GM12873 (cell line): ENCODE results near the gene STEAP1.

Experiments
- TF ChIP-seq, protein P1 (sequence below): IDR thresholded peaks from 2 replicates; pipeline ENCODE4 v1.5.1; 2012; ENCODE audit warnings: low read depth, mild to moderate bottlenecking, moderate library complexity, low read length, control low read depth; ENCODE audit not compliant: insufficient read depth; ENCODE audit errors: missing control alignments

The STEAP1 gene

DNA sequence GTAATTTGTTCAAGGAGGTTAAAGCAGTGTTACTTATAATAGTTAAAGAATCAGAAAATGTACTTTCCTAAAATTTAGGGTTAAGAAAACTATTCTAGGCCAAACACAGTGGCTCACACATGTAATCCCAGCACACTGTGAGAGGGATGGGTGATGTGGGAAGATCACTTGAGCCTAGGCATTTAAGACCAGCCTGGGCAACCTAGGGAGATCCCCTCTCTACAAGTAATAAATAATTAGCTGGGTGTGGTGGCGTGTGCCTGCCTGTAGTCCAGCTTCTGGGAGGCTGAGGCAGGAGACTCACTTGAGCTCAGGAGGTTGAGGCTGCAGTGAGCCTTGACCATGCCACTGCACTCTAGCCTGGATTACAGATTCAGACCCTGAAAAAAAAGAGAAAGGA is 53.7 kb downstream of the STEAP1 start:
- TF ChIP-seq, protein P1, sequence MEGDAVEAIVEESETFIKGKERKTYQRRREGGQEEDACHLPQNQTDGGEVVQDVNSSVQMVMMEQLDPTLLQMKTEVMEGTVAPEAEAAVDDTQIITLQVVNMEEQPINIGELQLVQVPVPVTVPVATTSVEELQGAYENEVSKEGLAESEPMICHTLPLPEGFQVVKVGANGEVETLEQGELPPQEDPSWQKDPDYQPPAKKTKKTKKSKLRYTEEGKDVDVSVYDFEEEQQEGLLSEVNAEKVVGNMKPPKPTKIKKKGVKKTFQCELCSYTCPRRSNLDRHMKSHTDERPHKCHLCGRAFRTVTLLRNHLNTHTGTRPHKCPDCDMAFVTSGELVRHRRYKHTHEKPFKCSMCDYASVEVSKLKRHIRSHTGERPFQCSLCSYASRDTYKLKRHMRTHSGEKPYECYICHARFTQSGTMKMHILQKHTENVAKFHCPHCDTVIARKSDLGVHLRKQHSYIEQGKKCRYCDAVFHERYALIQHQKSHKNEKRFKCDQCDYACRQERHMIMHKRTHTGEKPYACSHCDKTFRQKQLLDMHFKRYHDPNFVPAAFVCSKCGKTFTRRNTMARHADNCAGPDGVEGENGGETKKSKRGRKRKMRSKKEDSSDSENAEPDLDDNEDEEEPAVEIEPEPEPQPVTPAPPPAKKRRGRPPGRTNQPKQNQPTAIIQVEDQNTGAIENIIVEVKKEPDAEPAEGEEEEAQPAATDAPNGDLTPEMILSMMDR, result no peak

DNA sequence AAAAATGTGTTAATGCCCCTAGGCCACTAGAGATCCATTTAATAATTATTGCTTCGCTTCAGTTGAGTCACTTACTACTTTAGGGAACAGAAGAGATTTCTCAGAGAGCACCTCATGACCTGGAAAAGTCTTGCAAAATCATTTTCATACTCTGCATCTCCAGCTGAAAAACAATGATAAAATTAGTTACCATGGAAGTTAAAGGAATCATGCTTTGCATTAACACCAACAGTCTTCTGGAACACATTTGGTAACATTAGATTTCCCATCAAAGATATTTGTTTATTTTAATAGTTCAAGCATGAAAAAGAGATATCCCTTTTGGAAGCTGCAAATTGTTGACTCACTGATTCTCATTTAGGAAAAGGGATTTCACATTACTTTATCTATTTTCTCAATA is 55.5 kb downstream of the STEAP1 start:
- TF ChIP-seq, protein P1, result no peak

DNA sequence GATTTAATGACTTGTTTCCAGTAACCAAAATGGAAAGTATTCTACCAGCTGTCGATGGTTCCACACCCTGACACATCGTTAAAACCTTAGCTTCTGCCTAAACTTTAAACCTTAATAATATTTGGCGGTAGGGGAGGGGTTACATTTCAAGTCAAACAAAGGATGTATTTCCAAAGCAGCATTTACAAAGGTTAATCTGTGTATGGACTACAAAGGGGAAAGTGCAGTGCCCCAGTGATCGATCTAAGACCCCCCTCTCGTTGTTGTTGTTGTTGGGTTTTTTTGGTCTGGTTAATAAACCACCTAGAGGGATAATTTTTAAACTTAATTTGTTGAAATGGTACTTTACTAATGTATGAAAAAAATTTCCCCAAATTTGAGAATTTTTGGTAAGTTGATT is 56.2 kb downstream of the STEAP1 start:
- TF ChIP-seq, protein P1, result no peak

DNA sequence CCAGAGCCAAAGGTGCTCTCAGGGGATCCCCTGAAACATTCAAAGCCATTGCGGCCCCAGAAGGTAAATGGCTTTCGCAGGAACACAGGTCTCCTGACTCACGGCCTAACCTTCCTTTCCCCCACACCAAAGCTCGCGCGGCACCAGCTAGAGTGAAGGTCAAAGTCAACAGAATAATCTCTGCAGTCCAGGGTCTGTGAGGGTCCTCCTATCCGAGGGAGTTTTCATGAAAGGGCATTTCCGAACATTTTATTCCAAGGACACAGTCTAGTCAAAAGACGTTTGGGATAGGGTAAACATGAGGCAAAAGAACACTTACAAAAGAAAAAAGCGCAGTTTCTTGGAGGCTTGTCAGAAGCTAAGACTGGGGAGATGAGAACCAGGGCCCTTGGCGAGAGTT is 56.7 kb downstream of the STEAP1 start:
- TF ChIP-seq, protein P1, result no peak

GRCh38 chr7:90211391-90212148 is 57.3 kb downstream of the STEAP1 start, which contains the start of gene STEAP2:
Gene STEAP2, plus strand, starts transcription at chr7:90211740. Its CDS starts 13,343 bp downstream, at chr7:90225083.
- TF ChIP-seq, protein P1, result peak; percentile 48

GRCh38 chr7:90212149-90212495 is 57.9 kb downstream of the STEAP1 start:
- TF ChIP-seq, protein P1, result no peak

GRCh38 chr7:90213521-90213920 is 59.3 kb downstream of the STEAP1 start:
- TF ChIP-seq, protein P1, result no peak
